Activated T-cell treated with anti-CD3 and anti-CD28 coated beads for 24 hours (primary cell): ENCODE results near the gene RAP1GAP2.
"Not testable (repeated sequence)": the region's sequence is repeated elsewhere in the genome, so short reads cannot be mapped to it uniquely, and the experiment has no call there.

Source experiments
- DNase-seq: peaks from one replicate; pipeline ENCODE4 v3.0.0-alpha.2; 2020; ENCODE audit warnings: low read depth

Gene RAP1GAP2

DNA sequence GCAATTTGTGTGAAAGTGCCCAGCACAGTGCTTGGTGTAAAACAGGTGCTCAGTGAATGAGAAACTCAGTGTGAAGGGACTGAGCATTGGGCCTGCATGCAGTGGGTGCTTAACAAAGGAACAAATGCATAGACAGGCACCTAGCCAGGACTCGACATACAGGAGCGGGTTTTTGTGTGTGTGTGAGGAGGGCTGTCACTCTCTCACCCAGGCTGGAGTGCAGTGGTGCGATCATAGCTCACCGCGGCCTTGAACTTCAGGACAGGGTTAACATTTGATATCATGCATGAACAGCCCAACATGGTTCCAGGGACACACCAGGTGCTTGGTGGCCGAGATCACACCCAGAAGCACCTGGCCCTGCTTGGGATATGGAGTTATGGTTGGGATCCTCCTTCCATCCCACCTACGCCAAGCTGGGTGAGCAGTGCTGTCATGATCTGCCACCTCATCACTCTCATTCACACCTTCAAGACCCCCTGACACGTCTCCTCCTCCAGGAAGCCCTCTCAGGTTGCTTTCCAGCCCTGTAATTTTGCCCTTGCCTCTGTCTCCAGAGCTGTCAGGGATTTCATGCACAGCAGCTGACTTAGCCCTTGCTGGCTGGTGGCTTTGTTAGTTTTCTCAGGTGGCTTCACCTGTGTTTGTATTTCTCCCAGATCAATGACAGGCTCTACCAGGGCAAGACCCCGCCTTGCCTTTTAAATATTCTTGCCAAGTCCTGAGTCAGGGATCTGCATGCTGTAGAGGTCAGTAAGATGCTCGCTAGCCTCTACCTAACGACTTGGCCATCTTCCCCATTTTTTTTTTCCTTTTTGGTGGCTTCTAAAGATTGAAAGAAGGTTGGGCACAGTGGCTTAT is 200.8 kb downstream of the RAP1GAP2 start:
- DNase-seq: no peak

DNA sequence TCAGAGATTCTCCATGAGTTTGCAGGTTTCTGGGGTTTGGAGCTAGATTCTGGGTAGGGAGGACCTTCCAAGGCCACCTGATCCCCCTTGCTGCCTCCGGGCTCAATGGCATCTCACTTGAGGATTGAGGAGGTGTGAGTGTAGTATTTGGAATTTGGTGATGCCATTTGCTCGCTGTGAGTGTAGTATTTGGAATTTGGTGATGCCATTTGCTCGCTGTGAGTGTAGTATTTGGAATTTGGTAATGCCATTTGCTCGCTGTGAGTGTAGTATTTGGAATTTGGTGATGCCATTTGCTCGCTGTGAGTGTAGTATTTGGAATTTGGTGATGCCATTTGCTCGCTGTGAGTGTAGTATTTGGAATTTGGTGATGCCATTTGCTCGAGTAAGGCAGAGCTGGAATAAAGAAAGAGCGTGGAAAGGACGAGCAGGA is 202.2 kb downstream of the RAP1GAP2 start:
- DNase-seq: not testable (repeated sequence)

DNA sequence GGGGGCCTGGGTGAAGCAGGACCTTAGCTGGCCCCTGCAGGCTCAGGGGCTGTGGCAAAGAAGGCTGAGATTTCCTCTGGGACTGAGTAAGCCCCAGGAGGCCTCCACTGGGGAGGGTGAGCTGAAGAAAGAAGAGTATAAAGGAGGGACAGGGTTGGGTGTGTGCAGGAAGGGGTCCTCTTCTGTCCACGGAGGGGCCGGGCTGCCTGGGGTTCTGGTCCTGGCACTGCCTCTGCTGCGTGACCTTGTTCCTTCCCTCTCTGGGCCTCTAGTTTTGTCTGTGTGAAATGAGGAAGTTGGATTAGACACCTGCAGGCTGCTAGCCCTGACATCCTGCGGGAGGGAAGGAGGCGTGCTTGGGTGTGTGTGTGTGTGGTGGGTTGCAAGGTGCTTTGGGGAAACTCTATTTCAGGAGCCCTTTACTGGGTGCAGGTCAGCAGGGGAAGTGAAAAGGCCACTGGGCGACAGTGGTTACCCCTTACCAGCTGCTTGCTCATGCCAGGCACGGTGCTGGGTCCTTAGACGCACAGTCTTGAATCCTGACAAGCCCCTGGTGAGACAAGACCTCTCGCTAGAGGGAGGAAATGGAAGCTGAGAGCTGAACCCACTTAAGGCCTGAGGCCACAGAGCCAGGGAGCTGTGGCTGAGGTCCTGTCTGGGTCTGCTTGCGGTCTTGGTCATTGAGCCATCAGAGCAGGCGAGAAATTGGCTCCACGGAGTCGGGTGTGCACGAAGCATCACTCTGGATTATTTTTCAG is 206.5 kb downstream of the RAP1GAP2 start:
- no peak for DNase-seq

DNA sequence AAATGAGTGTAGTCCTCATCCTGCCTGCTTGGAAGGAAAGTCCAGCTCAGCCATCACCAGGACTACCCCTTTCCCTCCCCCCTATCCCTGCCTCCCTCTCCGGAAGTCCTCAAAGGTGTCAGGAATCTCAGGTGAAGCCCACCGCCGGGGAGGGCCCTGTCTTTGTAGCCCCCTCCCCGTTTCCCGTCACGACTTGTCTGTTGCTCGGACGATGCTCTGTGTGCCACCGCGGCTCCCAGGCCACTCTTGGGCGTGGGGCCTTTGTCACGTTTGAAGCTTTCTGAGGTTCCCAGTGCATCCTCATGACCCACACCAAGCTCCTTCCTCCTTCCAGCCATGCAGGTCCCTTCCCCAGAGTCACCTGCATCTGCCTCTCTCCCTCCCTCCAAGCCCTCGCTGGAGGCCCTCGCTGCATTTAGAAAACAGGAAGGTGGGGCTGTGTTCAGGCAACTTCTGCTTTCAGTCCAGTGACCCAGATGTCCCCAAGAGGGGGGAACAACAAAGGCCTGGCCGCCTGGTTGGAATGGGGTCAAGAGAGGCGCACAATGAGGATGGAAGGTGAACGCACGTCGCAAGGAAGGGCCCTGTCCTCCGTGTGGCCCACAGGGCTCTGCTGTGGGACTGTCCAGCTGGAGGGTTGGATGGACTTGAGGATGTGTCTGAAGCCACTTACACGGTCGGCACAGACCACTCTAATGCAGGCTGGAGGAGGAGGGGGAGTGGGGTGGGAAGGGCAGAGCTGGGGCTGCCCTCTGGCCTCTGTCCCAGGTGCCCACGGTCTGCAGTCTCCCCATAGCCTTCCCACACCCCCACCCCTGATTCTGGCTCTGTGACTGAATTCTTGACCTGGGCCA is 207.3 kb downstream of the RAP1GAP2 start:
- DNase-seq: no peak

DNA sequence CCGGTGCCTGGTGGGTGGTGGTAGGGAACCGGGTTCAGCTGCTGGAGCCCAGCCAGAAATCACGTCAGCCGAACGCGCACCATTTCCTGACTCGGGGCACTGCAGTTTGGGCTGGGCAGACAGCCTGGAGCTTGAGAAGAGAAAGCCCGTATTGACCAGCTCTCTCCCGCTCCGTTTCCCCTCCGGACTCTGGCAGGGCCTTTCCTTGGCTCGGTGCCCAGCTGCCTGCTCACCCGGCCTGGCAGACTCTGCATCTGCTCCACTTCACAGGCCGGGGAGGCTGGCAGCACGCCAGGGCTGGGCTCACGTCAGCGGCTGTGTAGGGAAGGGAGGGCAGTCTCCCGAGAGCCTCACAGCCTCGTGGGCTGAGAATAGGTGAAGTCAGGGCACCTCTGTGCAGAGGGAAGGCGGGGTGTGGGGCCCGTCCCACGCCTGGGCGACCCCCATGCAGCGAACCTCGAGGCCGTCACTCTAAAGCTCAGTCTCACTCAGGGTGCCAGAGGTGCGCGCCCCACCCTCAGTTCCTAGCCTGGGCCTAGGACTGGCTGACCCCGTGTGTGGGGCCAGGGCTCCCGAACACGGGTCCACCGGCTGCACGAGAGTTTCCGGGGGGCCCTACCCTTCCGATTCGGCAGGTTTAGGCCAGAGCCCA is 208.0 kb downstream of the RAP1GAP2 start:
- peak; percentile 26 for DNase-seq

DNA sequence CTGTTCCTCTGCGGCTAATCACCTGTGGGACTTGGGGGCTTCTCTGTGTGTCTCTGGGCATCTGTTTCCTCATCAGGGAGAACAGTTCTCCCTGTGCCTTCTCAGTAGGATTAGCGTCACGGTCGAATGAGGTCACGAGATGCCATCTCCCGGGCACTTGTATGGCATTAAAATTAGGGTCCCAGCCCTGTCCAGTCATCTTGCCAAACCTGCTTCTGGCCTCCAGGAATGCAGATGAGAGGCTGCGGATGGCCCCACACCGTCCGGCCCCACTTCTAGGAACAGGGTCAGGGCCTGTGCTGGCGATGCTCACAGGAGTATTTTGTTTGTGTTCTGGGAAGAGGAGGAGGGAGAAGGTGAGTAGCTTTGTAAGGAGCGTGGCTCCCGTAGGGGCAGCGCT is 208.7 kb downstream of the RAP1GAP2 start:
- DNase-seq: no peak

DNA sequence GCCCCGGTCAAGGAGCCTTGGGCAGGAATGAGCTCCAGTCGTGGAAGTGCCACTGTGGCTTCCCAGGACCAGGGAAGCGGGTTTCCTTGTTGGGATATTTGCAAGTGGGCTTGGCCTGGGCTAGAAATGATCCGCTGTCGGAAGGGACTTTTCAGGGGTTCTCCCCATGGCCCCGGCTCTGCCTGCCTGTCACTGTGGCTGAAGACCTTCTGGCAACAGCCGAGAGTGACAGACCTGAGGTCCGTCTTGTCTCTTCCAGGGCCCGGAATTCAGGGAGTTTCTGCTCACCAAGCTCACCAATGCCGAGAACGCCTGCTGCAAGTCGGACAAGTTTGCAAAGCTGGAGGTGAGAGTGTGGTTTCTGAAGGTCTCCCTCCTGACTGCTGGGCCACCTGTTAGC is 209.5 kb downstream of the RAP1GAP2 start:
- no peak for DNase-seq

DNA sequence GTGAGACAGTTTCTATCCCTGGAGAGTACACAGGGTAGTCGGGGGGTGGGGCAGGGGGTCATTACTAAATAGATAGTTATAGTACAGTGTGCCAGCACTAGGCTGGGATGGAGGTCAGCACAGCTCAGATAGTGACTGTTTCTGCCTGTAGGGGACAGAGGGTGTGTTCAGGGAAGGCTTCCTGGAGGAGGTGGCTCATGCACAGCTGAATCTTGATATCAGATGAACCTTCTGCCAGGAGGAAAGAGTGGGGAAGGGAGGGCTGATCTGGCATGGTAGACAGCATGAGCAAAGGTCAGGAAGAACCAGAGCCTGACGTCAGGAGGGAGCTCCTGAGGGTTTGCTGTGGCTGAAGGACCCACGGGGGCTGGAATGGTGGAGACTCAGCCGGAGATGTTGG is 210.6 kb downstream of the RAP1GAP2 start:
- no peak for DNase-seq

DNA sequence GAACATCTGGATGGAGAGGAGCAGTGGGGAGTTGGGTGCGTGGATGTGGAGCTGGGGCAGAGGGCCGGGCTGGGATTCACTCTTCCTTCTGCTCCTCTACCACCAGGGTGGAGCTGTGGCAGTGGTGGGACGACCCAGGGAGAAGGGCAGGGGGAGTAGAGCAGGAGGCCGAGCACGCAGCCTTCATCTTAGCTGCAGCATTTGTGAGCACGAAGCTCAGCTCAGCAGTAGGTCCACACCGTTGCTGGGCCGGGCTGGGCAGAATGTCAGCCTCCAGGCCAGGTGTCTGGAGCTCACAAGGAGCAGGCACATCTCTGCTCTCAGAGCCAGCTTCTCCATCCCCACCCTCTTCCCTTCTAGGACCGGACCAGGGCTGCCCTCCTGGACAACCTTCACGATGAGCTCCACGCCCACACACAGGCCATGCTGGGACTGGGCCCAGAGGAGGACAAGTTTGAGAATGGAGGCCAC is 211.4 kb downstream of the RAP1GAP2 start:
- no peak for DNase-seq

DNA sequence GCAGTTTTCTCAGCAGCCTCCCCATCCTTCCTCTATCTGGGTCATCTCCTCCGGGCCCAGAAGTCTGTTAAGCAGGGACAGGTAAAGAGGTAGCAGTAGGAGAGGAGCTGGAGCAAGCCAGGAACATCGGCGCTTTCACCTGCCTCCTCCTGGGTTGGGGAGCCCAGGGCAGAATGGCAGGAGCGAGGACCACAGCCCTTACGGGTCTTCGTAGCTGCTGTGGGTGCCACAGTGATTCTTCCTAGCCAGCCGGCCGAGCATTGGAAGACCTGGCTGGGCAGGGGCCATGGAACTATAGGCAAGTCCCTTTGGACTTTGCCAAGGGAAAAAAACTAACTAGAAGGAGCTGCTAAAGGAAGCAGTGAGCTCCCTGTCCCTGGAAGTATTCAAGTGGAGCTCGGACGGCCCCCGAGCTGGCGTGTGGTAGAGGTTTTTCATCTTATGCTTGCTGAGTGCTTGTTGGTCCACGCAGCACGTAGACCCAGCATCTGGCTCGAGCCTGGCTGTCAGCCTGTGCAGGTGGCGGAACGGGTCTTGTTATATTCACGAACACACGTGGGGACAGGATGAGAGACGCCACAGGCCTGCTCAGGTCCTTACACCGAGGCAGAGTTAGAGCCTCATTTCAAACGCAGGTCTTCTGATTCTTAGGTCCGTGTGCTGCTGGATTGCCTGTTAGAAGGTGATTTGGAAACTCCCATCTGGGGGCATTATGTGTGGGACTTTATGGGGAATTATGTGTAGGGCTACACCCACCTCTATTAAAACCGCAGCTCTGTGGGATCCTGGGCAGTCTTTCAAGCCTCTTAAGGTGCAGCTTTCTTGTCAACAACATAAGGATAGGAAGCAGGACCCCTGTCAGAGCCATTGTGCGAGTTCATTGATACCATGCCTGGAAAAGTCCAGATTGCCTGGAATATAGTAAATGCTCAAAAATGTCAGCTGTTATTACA is 212.4 kb downstream of the RAP1GAP2 start:
- no peak for DNase-seq

DNA sequence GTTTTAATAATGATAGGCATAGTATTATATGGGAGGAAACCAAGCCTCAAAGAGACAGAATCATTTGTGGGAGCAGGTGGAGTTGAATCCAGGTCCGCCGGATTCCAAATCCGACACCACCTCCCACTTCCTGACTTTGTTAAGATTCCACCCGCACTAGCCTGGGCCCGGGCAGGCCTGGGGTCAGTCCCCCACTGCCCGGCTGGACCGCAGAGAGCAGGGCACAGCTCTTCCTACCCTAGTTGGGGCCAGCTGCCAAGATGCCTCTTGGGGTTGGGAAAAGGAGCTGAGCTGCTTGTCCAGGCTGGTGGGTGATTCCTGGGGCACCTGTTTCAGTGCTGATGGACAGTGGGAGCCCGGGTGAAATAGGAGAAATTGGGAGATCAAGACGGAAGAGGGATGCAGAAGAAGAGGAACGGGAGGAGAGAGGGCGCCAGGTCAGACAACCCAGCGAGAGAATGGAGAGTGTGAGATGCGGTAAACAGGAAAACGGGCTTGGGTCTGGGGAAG is 213.2 kb downstream of the RAP1GAP2 start:
- no peak for DNase-seq

DNA sequence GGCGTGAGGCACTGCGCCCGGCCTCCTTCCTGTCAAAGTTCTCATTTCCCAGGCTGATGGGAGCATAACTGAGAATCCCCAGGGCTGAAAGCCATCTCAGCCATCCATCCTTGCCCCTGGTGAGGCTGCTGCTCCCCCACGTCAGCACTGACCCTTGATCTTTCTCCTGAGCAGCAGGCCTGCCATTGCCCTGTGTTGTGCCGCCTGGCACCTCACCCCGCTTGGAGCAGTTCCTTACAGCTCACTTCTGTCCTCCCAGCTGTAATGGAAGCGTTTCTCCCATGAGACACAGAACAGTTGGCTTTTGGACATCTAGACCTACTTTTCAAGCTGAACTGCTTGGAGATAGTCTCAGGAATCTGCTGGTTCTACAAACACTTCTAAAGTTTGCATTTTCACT is 215.7 kb downstream of the RAP1GAP2 start:
- no peak for DNase-seq

DNA sequence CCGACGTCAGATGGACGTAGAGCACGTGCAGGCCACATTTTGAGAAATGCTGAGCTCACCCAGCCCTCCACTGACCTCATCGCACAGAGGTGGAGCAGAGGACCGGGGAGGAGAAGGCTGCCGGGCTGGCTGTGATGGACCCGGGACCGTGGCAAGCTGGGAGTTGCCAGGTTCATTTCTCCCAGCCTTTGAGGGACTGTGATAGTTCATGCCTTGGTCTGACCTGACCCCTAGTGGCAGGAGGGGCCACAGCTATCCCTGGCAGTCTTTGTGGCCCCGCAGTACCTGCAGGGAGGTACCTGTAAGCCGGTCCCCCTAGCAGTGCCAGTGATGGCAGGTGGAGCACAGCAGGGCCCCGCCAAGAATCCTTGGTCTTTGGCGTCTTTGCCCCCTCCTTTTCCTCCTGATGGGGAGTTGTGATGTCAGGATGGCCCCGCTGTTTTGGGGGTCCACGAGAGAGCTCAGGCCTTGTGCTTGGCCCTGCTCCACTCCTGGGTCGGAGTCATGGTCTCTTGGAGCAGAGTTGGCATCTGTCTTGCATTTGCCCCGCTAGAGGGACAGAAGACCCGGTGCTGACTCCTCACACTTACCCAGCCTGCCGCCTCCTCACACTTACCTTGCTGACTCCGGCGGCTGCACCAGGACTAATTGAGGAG is 216.8 kb downstream of the RAP1GAP2 start:
- peak; percentile 39 for DNase-seq

DNA sequence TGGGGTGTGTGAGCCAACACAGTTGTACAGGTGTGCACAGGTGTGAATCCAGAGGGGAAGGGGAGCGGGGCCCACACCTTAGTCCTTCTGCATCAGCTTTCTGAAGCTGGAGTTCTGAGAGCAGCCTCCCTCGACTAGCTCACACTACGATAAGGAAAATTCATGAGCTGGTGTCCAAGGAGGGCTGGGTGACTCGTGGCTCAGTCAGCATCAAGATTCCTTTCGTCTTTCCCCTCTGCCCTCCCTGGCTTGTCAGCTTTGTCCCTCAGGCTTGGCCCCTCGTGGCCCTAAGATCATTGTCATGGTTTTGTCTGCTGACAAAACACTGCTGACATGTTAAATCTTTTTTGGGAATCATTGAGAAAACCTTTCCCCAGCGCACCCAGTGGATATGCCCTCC is 219.7 kb downstream of the RAP1GAP2 start:
- no peak for DNase-seq

DNA sequence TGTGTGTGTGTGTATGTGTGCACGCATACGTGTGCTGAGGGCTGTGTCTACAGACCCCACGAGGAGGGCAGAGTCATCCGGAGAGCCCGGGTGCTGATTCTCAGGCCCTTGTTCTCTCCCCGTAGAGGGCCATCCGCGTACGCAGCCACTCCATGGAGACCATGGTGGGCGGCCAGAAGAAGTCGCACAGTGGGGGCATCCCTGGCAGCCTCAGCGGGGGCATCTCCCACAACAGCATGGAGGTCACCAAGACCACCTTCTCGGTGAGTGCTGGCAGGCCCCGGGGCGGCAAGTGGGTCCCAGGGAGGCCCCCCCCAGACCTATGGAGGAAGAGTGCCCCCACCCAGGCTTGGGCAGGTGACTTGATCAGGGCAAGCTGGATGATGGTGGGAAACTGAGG is 221.7 kb downstream of the RAP1GAP2 start:
- DNase-seq: no peak

DNA sequence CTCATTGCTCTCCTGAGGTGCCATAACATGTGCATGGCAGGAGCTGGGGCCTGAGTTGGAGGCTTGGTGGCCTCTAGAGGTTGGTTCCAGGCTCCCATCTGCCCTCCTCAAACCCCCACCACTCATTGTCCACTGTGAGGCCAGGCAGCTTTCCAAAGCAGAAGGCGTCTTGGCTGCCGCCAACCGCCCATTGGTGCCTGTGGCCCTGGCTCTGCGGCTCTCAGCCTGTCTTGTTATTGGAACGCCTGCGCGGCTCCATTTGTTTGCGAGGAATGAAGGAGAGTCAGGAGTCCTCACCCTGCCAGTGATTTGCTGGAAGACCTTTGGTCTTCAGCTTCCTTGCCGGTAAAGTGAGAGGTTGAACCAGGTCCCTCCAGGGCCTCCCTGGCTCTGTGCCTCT is 223.5 kb downstream of the RAP1GAP2 start:
- no peak for DNase-seq

DNA sequence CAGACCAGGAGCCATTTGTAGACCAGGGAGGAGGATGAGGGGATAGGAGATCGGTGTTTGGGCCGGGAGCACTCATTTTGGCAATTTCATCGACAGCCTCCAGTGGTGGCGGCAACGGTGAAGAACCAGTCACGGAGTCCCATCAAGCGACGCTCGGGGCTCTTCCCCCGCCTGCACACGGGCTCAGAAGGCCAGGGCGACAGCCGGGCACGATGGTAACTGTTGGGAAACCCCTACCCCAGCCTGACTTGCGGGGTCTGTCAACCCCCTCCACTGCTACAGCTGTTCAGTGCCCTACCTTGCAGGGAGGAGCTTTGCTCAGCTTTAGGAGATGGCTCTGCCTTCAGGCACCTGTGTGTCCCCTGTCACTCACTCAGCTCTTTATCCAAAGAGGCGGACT is 224.1 kb downstream of the RAP1GAP2 start:
- no peak for DNase-seq

DNA sequence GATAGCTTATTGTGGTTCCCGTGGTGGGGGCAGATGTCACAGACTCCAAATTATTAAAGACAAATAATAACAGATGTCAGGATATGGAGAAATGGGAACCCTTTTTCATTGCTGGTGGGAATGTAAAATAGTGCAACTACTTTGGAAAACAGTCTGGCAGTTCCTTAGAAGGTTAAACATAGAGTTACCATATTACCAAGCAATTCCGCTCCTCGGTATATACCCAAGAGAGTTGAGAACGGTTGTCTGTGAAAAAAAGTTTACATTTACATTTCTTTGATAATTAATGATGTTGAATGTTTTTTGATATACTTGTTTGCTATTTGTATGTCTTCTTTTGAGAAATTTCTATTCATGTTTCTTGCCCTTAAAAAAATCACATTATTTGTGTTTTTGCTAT is 226.0 kb downstream of the RAP1GAP2 start:
- no peak for DNase-seq

DNA sequence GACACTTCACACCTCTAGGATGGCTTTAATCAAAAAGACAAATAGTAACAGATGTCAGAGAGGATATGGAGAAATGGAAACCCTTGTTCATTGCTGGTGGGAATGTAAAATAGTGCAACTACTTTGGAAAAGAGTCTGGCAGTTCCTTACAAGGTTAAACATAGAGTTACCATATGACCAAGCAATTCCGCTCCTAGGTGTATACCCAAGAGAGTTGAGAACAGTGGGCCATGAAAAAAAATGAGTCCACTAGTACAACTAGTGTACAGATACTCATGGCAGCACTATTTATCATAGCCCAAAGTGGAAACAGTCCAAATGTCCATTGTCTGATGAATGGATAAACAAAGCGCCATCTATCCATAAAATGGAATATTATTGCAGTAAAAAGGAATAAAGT is 228.1 kb downstream of the RAP1GAP2 start:
- no peak for DNase-seq
